Activated CD8-positive, alpha-beta T cell treated with anti-CD3 and anti-CD28 coated beads for 36 hours (primary cell): ENCODE results near the gene FRMD1. TPM values are rescaled to one million over a fixed set of nuclear protein-coding genes. Genes with fewer than 3 reads are reported as not detected.
"Not testable (repeated sequence)": the region's sequence is repeated elsewhere in the genome, so short reads cannot be mapped to it uniquely, and the experiment has no call there.

Source experiments
- ATAC-seq: fragments of 200-7000 bp; cut with Tn5 transposase; one replicate; pipeline ENCODE4 v1.10.0; 2021; ENCODE audit warnings: mild to moderate bottlenecking, moderate library complexity
- CTCF ChIA-PET: fragments of 350-600 bp; sonication (Branson Sonifier 250); formaldehyde crosslinking; loops from one replicate; lab custom pipeline; 2021; ENCODE audit warnings: antibody characterized with exemption; lab: Charles Lee
- POLR2A ChIA-PET: fragments of 350-600 bp; sonication (Branson Sonifier 250); formaldehyde crosslinking; loops from one replicate; lab custom pipeline; 2021; ENCODE audit warnings: antibody characterized with exemption; lab: Charles Lee
- DNase-seq: peaks from one replicate; pipeline ENCODE4 v3.0.0-alpha.2; 2020
- H3K27ac Mint-ChIP-seq: one replicate; pipeline ENCODE4 v1.8.0; 2021; ENCODE audit warnings: mild to moderate bottlenecking, mixed read lengths
- H3K27me3 Mint-ChIP-seq: one replicate; pipeline ENCODE4 v1.8.0; 2021; ENCODE audit warnings: mixed read lengths
- H3K36me3 Mint-ChIP-seq: one replicate; pipeline ENCODE4 v1.8.0; 2021; ENCODE audit warnings: low read depth, mixed read lengths
- H3K4me1 Mint-ChIP-seq: one replicate; pipeline ENCODE4 v1.8.0; 2021; ENCODE audit warnings: low read depth, mixed read lengths
- H3K4me3 Mint-ChIP-seq: one replicate; pipeline ENCODE4 v1.8.0; 2021; ENCODE audit warnings: mild to moderate bottlenecking, moderate library complexity, mixed read lengths
- H3K9me3 Mint-ChIP-seq: one replicate; pipeline ENCODE4 v1.8.0; 2021; ENCODE audit warnings: mixed read lengths
- CTCF ChIP-seq: fragments of 200-600 bp; IDR thresholded peaks from one replicate; pipeline ENCODE4 v1.8.0; 2022; ENCODE audit warnings: antibody characterized with exemption, mild to moderate bottlenecking
- intact Hi-C: fragments of 100-400 bp; cut with micrococcal nuclease; formaldehyde crosslinking; loops from one replicate; pipeline ENCODE4 v1.10.0; 2022
- total RNA-seq, 2 experiments: library from RNA; stranded (reverse); gene quantifications; one replicate each; pipeline ENCODE4 v1.2.3, GENCODE V29; 2021

FRMD1 gene
- total RNA-seq, 2 experiments from 2014 or later: not detected

GRCh38 chr6:168082860-168083513 is 4.0 kb upstream of the FRMD1 start:
- TF ChIP-seq CTCF: no peak
- no peaks in the 10 kb centered on the region for H3K36me3 Mint-ChIP-seq
- CTCF ChIA-PET: no interaction called here
- no peak overlapping the region for H3K4me3 Mint-ChIP-seq
- DNase-seq: no peak
- ATAC-seq: no peak
- H3K27ac Mint-ChIP-seq: no peak overlapping the region
- H3K27me3 Mint-ChIP-seq: no peaks in the 10 kb centered on the region
- H3K4me1 Mint-ChIP-seq: no peaks in the 10 kb centered on the region
- intact Hi-C loops: no loop called here
- H3K9me3 Mint-ChIP-seq: no peaks in the 10 kb centered on the region
- POLR2A ChIA-PET: no interaction called here

- CTCF ChIA-PET: no interaction called here
Measured at GRCh38 chr6:168081858-168082546, 3.0 kb upstream of the FRMD1 start.

GRCh38 chr6:168080393-168081077 is 1.5 kb upstream of the FRMD1 start:
- no peak for ATAC-seq
- no peaks in the 10 kb centered on the region for H3K36me3 Mint-ChIP-seq
- H3K4me1 Mint-ChIP-seq: no peaks in the 10 kb centered on the region
- no peak for DNase-seq
- no peaks in the 10 kb centered on the region for H3K27me3 Mint-ChIP-seq
- intact Hi-C loops: no loop called here
- CTCF ChIA-PET: no interaction called here
- TF ChIP-seq CTCF: no peak
- POLR2A ChIA-PET: no interaction called here
- H3K9me3 Mint-ChIP-seq: no peaks in the 10 kb centered on the region
- no peak overlapping the region for H3K27ac Mint-ChIP-seq
- H3K4me3 Mint-ChIP-seq: no peak overlapping the region

More at GRCh38 chr6:168081858-168082546, 3.0 kb upstream of the FRMD1 start:
- no peak for TF ChIP-seq CTCF
- no peaks in the 10 kb centered on the region for H3K36me3 Mint-ChIP-seq
- POLR2A ChIA-PET: no interaction called here
- DNase-seq (no peak), ATAC-seq (no peak)
- no peaks in the 10 kb centered on the region for H3K4me1 Mint-ChIP-seq
- H3K4me3 Mint-ChIP-seq: no peak overlapping the region
- no peak overlapping the region for H3K27ac Mint-ChIP-seq
- H3K9me3 Mint-ChIP-seq: no peaks in the 10 kb centered on the region
- H3K27me3 Mint-ChIP-seq: no peaks in the 10 kb centered on the region
- intact Hi-C loops: no loop called here

GRCh38 chr6:168078175-168078942 is 653 bp downstream of the FRMD1 start:
- POLR2A ChIA-PET: no interaction called here
- no peak for TF ChIP-seq CTCF
- no peak overlapping the region for H3K4me3 Mint-ChIP-seq
- H3K4me1 Mint-ChIP-seq: no peaks in the 10 kb centered on the region
- ATAC-seq: no peak
- no peaks in the 10 kb centered on the region for H3K27me3 Mint-ChIP-seq
- intact Hi-C loops: no loop called here
- no peaks in the 10 kb centered on the region for H3K36me3 Mint-ChIP-seq
- no peak overlapping the region for H3K27ac Mint-ChIP-seq
- no peaks in the 10 kb centered on the region for H3K9me3 Mint-ChIP-seq
- DNase-seq: no peak
- CTCF ChIA-PET: no interaction called here

- CTCF ChIA-PET: not testable (repeated sequence)
Measured at GRCh38 chr6:168077401-168077800, 1.6 kb downstream of the FRMD1 start.

More at GRCh38 chr6:168077401-168077800, 1.6 kb downstream of the FRMD1 start:
- H3K4me1 Mint-ChIP-seq, H3K36me3 Mint-ChIP-seq, POLR2A ChIA-PET, H3K27me3 Mint-ChIP-seq, H3K4me3 Mint-ChIP-seq, H3K9me3 Mint-ChIP-seq, ATAC-seq, intact Hi-C loops, DNase-seq, H3K27ac Mint-ChIP-seq: not testable (repeated sequence)
